GM12878 (cell line): Measurements from ENCODE around the gene NUDCD3. TPM values are rescaled to one million over a fixed set of nuclear protein-coding genes. Genes with fewer than 3 reads are reported as not detected.

Source experiments
- ATAC-seq: fragments of 200-7000 bp; cut with Tn5 transposase; 3 replicates; pipeline ENCODE4 v1.9.1; 2020; ENCODE audit warnings: mild to moderate bottlenecking, moderate library complexity
- BruUV-seq: library from RNA; stranded (reverse); fragments of 400-500 nt; replicated peaks from 2 replicates; lab custom pipeline; 2021; lab: Mats Ljungman, UMichigan
- CTCF ChIA-PET: fragments of 300-600 bp; sonication (Branson Sonifier 250); formaldehyde crosslinking; extraction: SDS; loops from one replicate; lab custom pipeline; 2021; ENCODE audit warnings: inconsistent platforms; lab: Yijun Ruan, JAX
- POLR2A ChIA-PET: fragments of 350-600 bp; formaldehyde crosslinking; extraction: SDS; loops from one replicate; lab custom pipeline; 2021; ENCODE audit warnings: inconsistent platforms; lab: Charles Lee
- RAD21 ChIA-PET: fragments of 300-600 bp; sonication (Branson Sonifier 250); formaldehyde crosslinking; loops from one replicate; lab custom pipeline; 2023; ENCODE audit warnings: antibody characterized with exemption; ENCODE audit not compliant: unreplicated experiment; lab: Charles Lee
- SMC1A ChIA-PET: fragments of 300-600 bp; sonication (Branson Sonifier 250); formaldehyde crosslinking; loops from one replicate; lab custom pipeline; 2023; ENCODE audit not compliant: unreplicated experiment, uncharacterized antibody; lab: Charles Lee
- DNase-seq: peaks from one replicate; pipeline ENCODE4 v3.0.0-alpha.2; 2011; ENCODE audit warnings: low read depth, low spot score
- FAIRE-seq: peaks from 3 replicates; lab custom pipeline; 2011; peaks lifted over from hg19 to GRCh38; lab: Jason Lieb, UNC
- H2AFZ ChIP-seq: 2 replicates; pipeline ENCODE4 v1.6.0; 2011; ENCODE audit warnings: low read depth, low read length, control low read depth; ENCODE audit not compliant: control insufficient read depth
- H3K27ac ChIP-seq: 2 replicates; pipeline ENCODE4 v1.5.1; 2011; ENCODE audit warnings: control low read depth; ENCODE audit not compliant: control insufficient read depth, insufficient read depth
- H3K27me3 ChIP-seq, 2 experiments: replicated peaks in 1 of 2; 2 replicates each; pipeline versions ENCODE4 v1.6.0 to v1.6.1; 2011; ENCODE audit warnings: low read length in 1 of 2; ENCODE audit not compliant: control insufficient read depth in 2 of 2, insufficient read depth in 2 of 2
- H3K36me3 ChIP-seq, 2 experiments: 2 replicates each; pipeline ENCODE4 v1.5.1; 2011; ENCODE audit warnings: low read length in 1 of 2; ENCODE audit not compliant: control insufficient read depth in 2 of 2, insufficient read depth in 2 of 2
- H3K4me1 ChIP-seq: 2 replicates; pipeline ENCODE4 v1.6.1; 2011; ENCODE audit warnings: mild to moderate bottlenecking, low read length, moderate library complexity, mixed read lengths; ENCODE audit not compliant: control insufficient read depth, insufficient read depth
- H3K4me2 ChIP-seq: 2 replicates; pipeline ENCODE4 v1.6.0; 2011; ENCODE audit warnings: control low read depth; ENCODE audit not compliant: control insufficient read depth, insufficient read depth
- H3K4me3 ChIP-seq: fragments of 200-600 bp; sonication (generic); 2 replicates; pipeline ENCODE4 v1.5.1; 2016
- H3K79me2 ChIP-seq: 2 replicates; pipeline ENCODE4 v1.6.0; 2011; ENCODE audit warnings: low read length; ENCODE audit not compliant: control insufficient read depth, insufficient read depth
- H3K9ac ChIP-seq: 2 replicates; pipeline ENCODE4 v1.8.0; 2011; ENCODE audit warnings: low read length, control low read depth, mixed read lengths; ENCODE audit not compliant: control insufficient read depth, insufficient read depth
- H3K9me3 ChIP-seq: replicated peaks from 3 replicates; pipeline ENCODE4 v1.5.1; 2011; ENCODE audit warnings: mild to moderate bottlenecking, low read length; ENCODE audit not compliant: control insufficient read depth, insufficient read depth
- H4K20me1 ChIP-seq: 2 replicates; pipeline ENCODE4 v1.6.0; 2011; ENCODE audit not compliant: control insufficient read depth, insufficient read depth
- JUND ChIP-seq: IDR thresholded peaks from 2 replicates; pipeline ENCODE4 v1.6.1; 2012; ENCODE audit warnings: low read depth, mild to moderate bottlenecking, low read length, improper control_type of control experiment, moderate library complexity
- KLF5 ChIP-seq: fragments of 450-650 bp; IDR thresholded peaks from 2 replicates; pipeline ENCODE4 v1.6.1; 2014; ENCODE audit warnings: mild to moderate bottlenecking; ENCODE audit not compliant: partially characterized antibody
- SMAD5 ChIP-seq: IDR thresholded peaks from 2 replicates; pipeline ENCODE4 v1.6.1; 2016; ENCODE audit warnings: antibody characterized with exemption, low read depth
- SPI1 ChIP-seq: IDR thresholded peaks from 2 replicates; pipeline ENCODE4 v1.6.1; 2011; ENCODE audit warnings: low read depth, mild to moderate bottlenecking, low read length, moderate library complexity, borderline replicate concordance; ENCODE audit not compliant: insufficient read depth
- STAT1 ChIP-seq: fragments of 450-650 bp; conservative IDR thresholded peaks from 2 replicates; pipeline ENCODE4 v1.6.1; 2014; ENCODE audit warnings: antibody characterized with exemption, mild to moderate bottlenecking
- WRNIP1 ChIP-seq: IDR thresholded peaks from 2 replicates; pipeline ENCODE4 v1.6.1; 2011; ENCODE audit warnings: low read depth, low read length, improper control_type of control experiment, borderline replicate concordance
- YBX1 ChIP-seq: fragments of 450-650 bp; IDR thresholded peaks from 2 replicates; pipeline ENCODE4 v1.6.1; 2016; ENCODE audit warnings: antibody characterized with exemption
- ZBED1 ChIP-seq: IDR thresholded peaks from 2 replicates; pipeline ENCODE4 v1.6.1; 2016; ENCODE audit warnings: borderline replicate concordance
- ZBTB4 ChIP-seq: fragments of 450-650 bp; formaldehyde crosslinking; IDR thresholded peaks from 2 replicates; pipeline ENCODE4 v1.4.0; 2022; ENCODE audit warnings: mild to moderate bottlenecking, moderate library complexity
- WGBS: methylation state at CpG from one replicate; pipeline ENCODE4 v1.1.6; 2016; ENCODE audit warnings: low lambda C conversion rate; ENCODE audit not compliant: insufficient replicate concordance, insufficient coverage; ENCODE audit errors: missing lambda C conversion rate; 5-methylcytosine and 5-hydroxymethylcytosine counted together
- in situ Hi-C: fragments of 300-500 bp; cut with MboI; formaldehyde crosslinking; loops from 9 replicates; pipeline ENCODE4 v1.14.3; 2018; ENCODE audit warnings: mixed read lengths
- intact Hi-C: fragments of 100-400 bp; cut with micrococcal nuclease; formaldehyde crosslinking; loops from one replicate; pipeline ENCODE4 v1.14.2; 2022; ENCODE audit not compliant: unreplicated experiment
- polyA plus RNA-seq, 11 experiments: library from polyadenylated mRNA; depleted of rRNA in 4 of 11; unstranded in 6 of 11; stranded (reverse) in 5 of 11; fragments of >200 nt; fragmentation: Nextera tagmentation in 4 of 11; fragmentation: Illumina TruSeq in 1 of 11; extraction: Ambion mirVana in 4 of 11; extraction: Trizol in 1 of 11; gene quantifications; 1 replicate in 1 of 11; 2 replicates in 10 of 11; pipeline versions ENCODE4 v1.2.1 to v1.2.3, GENCODE V29; 2011 to 2016; ENCODE audit warnings: inconsistent platforms in 2 of 11, missing spikeins in 2 of 11, low read depth in 1 of 11
- total RNA-seq, 4 experiments: library from RNA; depleted of rRNA in 3 of 4; stranded (reverse); fragments of >200 nt in 3 of 4; fragmentation: Illumina TruSeq in 1 of 4; extraction: Trizol in 1 of 4; gene quantifications; 2 replicates each; pipeline versions ENCODE4 v1.2.1 to v1.2.3, GENCODE V29; 2013 to 2021
- TF ChIP-seq, protein P1 (sequence below): IDR thresholded peaks from 2 replicates; pipeline ENCODE4 v1.6.1; 2011; ENCODE audit warnings: mild to moderate bottlenecking, low read depth, low read length, moderate library complexity; ENCODE audit not compliant: insufficient replicate concordance

Gene NUDCD3
- total and polyA plus RNA-seq, 10 of the 15 experiments (the other 5 are each of a cell fraction or from before 2014, with no cell fraction given): 25.0 to 89.8 (median 46.4) TPM

DNA sequence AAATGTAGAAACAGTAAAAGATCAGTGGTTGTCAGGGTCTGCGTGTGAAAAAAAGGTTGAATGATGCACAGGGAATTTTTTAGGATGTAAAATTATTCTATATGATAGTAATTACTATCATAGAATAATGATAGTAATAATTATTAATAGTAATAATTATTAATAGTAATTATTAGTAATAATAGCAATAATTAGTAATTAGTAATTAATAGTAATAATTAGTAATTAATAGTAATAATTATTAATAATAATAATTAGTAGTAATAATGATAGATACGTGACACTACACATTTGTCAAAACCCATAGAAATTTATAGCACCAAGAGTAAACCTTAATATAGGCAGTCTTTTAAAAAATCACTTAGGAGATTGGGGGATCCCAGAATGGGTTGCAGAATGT is 4.5 kb upstream of the NUDCD3 start (continued):
- TF ChIP-seq, protein P1, sequence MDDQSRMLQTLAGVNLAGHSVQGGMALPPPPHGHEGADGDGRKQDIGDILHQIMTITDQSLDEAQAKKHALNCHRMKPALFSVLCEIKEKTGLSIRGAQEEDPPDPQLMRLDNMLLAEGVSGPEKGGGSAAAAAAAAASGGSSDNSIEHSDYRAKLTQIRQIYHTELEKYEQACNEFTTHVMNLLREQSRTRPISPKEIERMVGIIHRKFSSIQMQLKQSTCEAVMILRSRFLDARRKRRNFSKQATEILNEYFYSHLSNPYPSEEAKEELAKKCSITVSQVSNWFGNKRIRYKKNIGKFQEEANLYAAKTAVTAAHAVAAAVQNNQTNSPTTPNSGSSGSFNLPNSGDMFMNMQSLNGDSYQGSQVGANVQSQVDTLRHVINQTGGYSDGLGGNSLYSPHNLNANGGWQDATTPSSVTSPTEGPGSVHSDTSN: no peak
- TF ChIP-seq ZBED1: no peak
- no peak for TF ChIP-seq STAT1
- TF ChIP-seq ZBTB4: no peak
- no peak for TF ChIP-seq SMAD5
- TF ChIP-seq WRNIP1: no peak
- TF ChIP-seq YBX1: no peak
- no peak for TF ChIP-seq JUND
- TF ChIP-seq, all 136 proteins: peak for 0

DNA sequence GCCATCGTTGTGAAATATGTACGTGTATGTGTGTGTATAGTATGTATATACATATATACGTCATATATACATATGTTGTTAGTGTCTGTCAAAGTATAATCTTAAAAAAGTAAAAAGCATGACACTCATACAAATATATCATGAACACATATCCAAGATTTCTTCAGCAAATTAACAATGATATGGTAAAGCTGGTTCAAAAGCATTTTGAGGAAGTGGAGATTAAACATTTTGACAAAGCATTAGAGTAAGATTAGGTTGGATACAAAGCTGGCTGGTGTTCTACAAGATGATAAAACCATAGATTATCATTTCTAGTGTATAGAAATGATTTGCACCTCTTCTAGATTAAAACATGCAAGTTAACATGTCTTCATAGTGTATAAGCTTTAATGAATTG is 771 bp upstream of the NUDCD3 start:
- TSS peak; percentile 62 for BruUV-seq
- H3K9ac ChIP-seq: peak overlapping the region; percentile 82
- peak overlapping the region; percentile 83 for H2AFZ ChIP-seq
- H3K27me3 ChIP-seq: no peaks in the 10 kb centered on the region
- peak overlapping the region; percentile 87 for H3K27ac ChIP-seq
- ChIA-PET CTCF (interaction anchor here (0.6 to 3.4 kb wide), 13 partner anchors 14 to 472 kb away, joined by 3 to 17 read pairs (median 3); no protein-coding TSS in a partner anchor), RAD21 (interaction anchor here (1.5 to 1.6 kb wide), 2 partner anchors 83 to 429 kb away, joined by 3 to 7 read pairs; partner anchors contain the start of gene DDX56), POLR2A (interaction anchor here (0.6 kb wide), 2 partner anchors 16 to 34 kb away, joined by 3 to 7 read pairs; no protein-coding TSS in a partner anchor), SMC1A (interaction anchor here (0.7 to 1.5 kb wide), 6 partner anchors 11 to 329 kb away, joined by 3 to 5 read pairs (median 3); no protein-coding TSS in a partner anchor)
- DNase-seq: no peak
- no peaks in the 10 kb centered on the region for H3K36me3 ChIP-seq
- in situ Hi-C loops (no loop called here), intact Hi-C loops (loop anchor here (10.0 kb wide), 1 partner anchor 476 kb away; no protein-coding TSS in a partner anchor)
- no peak for ATAC-seq
- H3K4me1 ChIP-seq: no peaks in the 10 kb centered on the region
- no peaks in the 10 kb centered on the region for H3K9me3 ChIP-seq
- H3K4me3 ChIP-seq: peak overlapping the region; percentile 98; the same call in 1 of the 2 replicates
- H4K20me1 ChIP-seq: no peaks in the 10 kb centered on the region
- WGBS: 27% methylated on average over 3 of the region's 3 CpGs
- no peak for TF ChIP-seq KLF5
- peak; percentile 31; the same call in 1 of the 2 replicates for TF ChIP-seq SPI1
- H3K4me2 ChIP-seq: peak overlapping the region; percentile 83
- no peak for FAIRE-seq
- H3K79me2 ChIP-seq: peaks cover 36% of the 10 kb centered on the region
